Measurements from ENCODE around the gene HS6ST3. TPM values are rescaled to one million over a fixed set of nuclear protein-coding genes. Genes with fewer than 3 reads are reported as not detected.

Gene HS6ST3
- total and polyA plus RNA-seq, 9 of the 15 experiments (the other 6 are each of a cell fraction or from before 2014, with no cell fraction given) = not detected

- ATAC-seq = no peak
- no peak overlapping the region for H3K4me3 ChIP-seq
- ChIA-PET POLR2A (no interaction called here), CTCF (ENCODE audit: low intra/inter-chr PET ratio) (no interaction called here)
- H3K27ac ChIP-seq (ENCODE audit: extremely low read depth, low read depth, low read length) = no peak overlapping the region
- no peaks in the 10 kb centered on the region for H4K20me1 ChIP-seq (replicated peaks; ENCODE audit: control insufficient read depth, insufficient read depth, low read length)
- H3K4me2 ChIP-seq (ENCODE audit: insufficient read depth, low read length) = no peak overlapping the region
- H3K9me1 ChIP-seq (ENCODE audit: control insufficient read depth, insufficient read depth, low read length) = no peaks in the 10 kb centered on the region
- 5% methylated on average over 2 of the region's 2 CpGs for WGBS (ENCODE audit: insufficient coverage, low coverage, missing lambda C conversion rate)
- in situ Hi-C loops (cut with MboI) = no loop called here
- no peaks in the 10 kb centered on the region for H3K79me2 ChIP-seq (ENCODE audit: control insufficient read depth, insufficient read depth, low read length)
- H3K27me3 ChIP-seq (ENCODE audit: control insufficient read depth in 2 of 2, insufficient read depth in 2 of 2, low read length in 2 of 2) = no peaks in the 10 kb centered on the region
- no peak overlapping the region for H2AFZ ChIP-seq (ENCODE audit: low read depth, low read length)
- intact Hi-C loops (cut with micrococcal nuclease) = no loop called here
- no peaks in the 10 kb centered on the region for H3K36me3 ChIP-seq (ENCODE audit: control insufficient read depth, insufficient read depth, low read length)
- TF ChIP-seq ZBTB26 (CRISPR knock-in tag; IDR thresholded peaks at IDR 0.05) (no peak), RFX1 (IDR thresholded peaks at IDR 0.05) (no peak), HMGXB4 (CRISPR knock-in tag; IDR thresholded peaks at IDR 0.05) (no peak), TCF3 (CRISPR knock-in tag; IDR thresholded peaks at IDR 0.05) (no peak), TAF15 (IDR thresholded peaks at IDR 0.05; ENCODE audit: low read depth, low read length) (no peak), RBBP5 (IDR thresholded peaks at IDR 0.05; ENCODE audit: borderline replicate concordance, insufficient read depth, low read length, poor library complexity, severe bottlenecking) (no peak), ATF3 (IDR thresholded peaks at IDR 0.05) (no peak), ATF3 (CRISPR knock-in tag; conservative IDR thresholded peaks at IDR 0.05) (no peak)
- H3K9ac ChIP-seq (ENCODE audit: insufficient read depth in 1 of 2, low read depth in 2 of 2, low read length in 2 of 2) = no peak overlapping the region
- FAIRE-seq = no peak
- no peak for DNase-seq (ENCODE audit: extremely low read depth in 1 of 4, low spot score in 3 of 4)
- BruUV-seq (replicated peaks) = no TSS peak
- H3K4me1 ChIP-seq (replicated peaks in 1 of 2; ENCODE audit: control insufficient read depth in 2 of 2, insufficient read depth in 2 of 2, low read length in 2 of 2) = no peaks in the 10 kb centered on the region
- no peaks in the 10 kb centered on the region for H3K9me3 ChIP-seq (replicated peaks; ENCODE audit: control insufficient read depth, insufficient read depth, low read depth, low read length)
Measured at GRCh38 chr13:96491103-96491502, 401.2 kb downstream of the HS6ST3 start.
